PC-3 (cell line): ENCODE measurements around the gene GPR21.

Source experiments
- EZH2 ChIP-seq: fragments of 300-600 bp; sonication (generic); IDR thresholded peaks from one replicate; pipeline ENCODE4 v1.6.1; 2017; ENCODE audit warnings: antibody characterized with exemption, mild to moderate bottlenecking, low read length; ENCODE audit not compliant: unreplicated experiment
- TF ChIP-seq, protein P1 (sequence below): fragments of 300-600 bp; sonication (generic); conservative IDR thresholded peaks from 2 replicates; pipeline ENCODE4 v1.5.1; 2017; ENCODE audit warnings: antibody characterized with exemption, low read depth, mild to moderate bottlenecking, low read length

DNA sequence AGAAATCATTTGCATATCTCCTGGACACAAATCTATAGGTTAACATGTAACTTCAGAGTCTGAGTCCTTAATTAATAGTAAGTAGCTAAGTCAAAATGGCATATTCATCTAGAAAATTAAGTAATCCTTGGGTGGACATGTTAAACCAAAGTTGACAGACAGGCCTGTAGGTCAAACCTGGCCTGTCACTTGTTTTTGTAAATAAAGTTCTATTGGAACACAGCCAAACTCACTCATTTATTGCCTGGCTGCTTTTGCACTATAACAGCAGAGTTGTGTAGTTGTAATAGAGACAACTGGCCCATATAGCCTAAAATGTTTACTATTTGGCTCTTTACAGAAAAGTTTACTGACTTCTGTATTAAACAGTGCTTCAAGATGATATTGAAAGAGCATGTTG, 24.6 kb upstream of the GPR21 start:
- TF ChIP-seq, protein P1, sequence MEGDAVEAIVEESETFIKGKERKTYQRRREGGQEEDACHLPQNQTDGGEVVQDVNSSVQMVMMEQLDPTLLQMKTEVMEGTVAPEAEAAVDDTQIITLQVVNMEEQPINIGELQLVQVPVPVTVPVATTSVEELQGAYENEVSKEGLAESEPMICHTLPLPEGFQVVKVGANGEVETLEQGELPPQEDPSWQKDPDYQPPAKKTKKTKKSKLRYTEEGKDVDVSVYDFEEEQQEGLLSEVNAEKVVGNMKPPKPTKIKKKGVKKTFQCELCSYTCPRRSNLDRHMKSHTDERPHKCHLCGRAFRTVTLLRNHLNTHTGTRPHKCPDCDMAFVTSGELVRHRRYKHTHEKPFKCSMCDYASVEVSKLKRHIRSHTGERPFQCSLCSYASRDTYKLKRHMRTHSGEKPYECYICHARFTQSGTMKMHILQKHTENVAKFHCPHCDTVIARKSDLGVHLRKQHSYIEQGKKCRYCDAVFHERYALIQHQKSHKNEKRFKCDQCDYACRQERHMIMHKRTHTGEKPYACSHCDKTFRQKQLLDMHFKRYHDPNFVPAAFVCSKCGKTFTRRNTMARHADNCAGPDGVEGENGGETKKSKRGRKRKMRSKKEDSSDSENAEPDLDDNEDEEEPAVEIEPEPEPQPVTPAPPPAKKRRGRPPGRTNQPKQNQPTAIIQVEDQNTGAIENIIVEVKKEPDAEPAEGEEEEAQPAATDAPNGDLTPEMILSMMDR: no peak
- TF ChIP-seq EZH2: no peak
